B cell (primary cell): Measurements from ENCODE around the gene IL20RB. TPM values are rescaled to one million over a fixed set of nuclear protein-coding genes. Genes with fewer than 3 reads are reported as not detected.

Experiments
- ATAC-seq: fragments of 200-7000 bp; cut with Tn5 transposase; one replicate; pipeline ENCODE4 v1.10.0; 2021; ENCODE audit warnings: low read depth, mild to moderate bottlenecking, moderate number of reproducible peaks, moderate library complexity
- CTCF ChIA-PET: fragments of 350-600 bp; sonication (Branson Sonifier 250); formaldehyde crosslinking; loops from one replicate; lab custom pipeline; 2021; ENCODE audit warnings: antibody characterized with exemption, inconsistent platforms; lab: Charles Lee
- POLR2A ChIA-PET: fragments of 350-600 bp; sonication (Branson Sonifier 250); formaldehyde crosslinking; loops from one replicate; lab custom pipeline; 2021; ENCODE audit warnings: antibody characterized with exemption; lab: Charles Lee
- DNase-seq: peaks from one replicate; pipeline ENCODE4 v3.0.0; 2013
- H2AFZ ChIP-seq: 2 replicates; pipeline ENCODE4 v1.6.1; 2012; ENCODE audit warnings: mild to moderate bottlenecking, low read depth, low read length; ENCODE audit not compliant: insufficient read depth, poor library complexity, severe bottlenecking
- H3K27ac ChIP-seq, 2 donors: 1 replicate in 1 of 2; 2 replicates in 1 of 2; pipeline ENCODE4 v1.5.1; 2012 to 2013; ENCODE audit warnings: low read length in 2 of 2, mild to moderate bottlenecking in 2 of 2, moderate library complexity in 1 of 2
- H3K27me3 ChIP-seq, 4 experiments: fragments of 200-600 bp in 1 of 4; sonication (generic) in 1 of 4; replicated peaks in 1 of 4; 1 replicate in 2 of 4; 2 replicates in 2 of 4; pipeline versions ENCODE4 v1.6.1 to v1.7.0; 2013 to 2016; ENCODE audit warnings: low read length in 3 of 4, mild to moderate bottlenecking in 2 of 4, mixed read lengths in 1 of 4, moderate library complexity in 1 of 4; ENCODE audit not compliant: insufficient read depth in 4 of 4, control insufficient read depth in 3 of 4; ENCODE audit errors: control extremely low read depth in 1 of 4
- H3K36me3 ChIP-seq, 2 experiments: replicated peaks in 1 of 2; 1 replicate in 1 of 2; 2 replicates in 1 of 2; pipeline versions ENCODE4 v1.6.1 to v1.7.1; 2013; ENCODE audit warnings: low read length in 1 of 2; ENCODE audit not compliant: insufficient read depth in 2 of 2, control insufficient read depth in 1 of 2; ENCODE audit errors: control extremely low read depth in 1 of 2, extremely low read depth in 1 of 2
- H3K4me1 ChIP-seq, 2 donors: fragments of 200-600 bp in 1 of 2; sonication (generic) in 1 of 2; 1 replicate in 1 of 2; 2 replicates in 1 of 2; pipeline versions ENCODE4 v1.5.1 to v1.6.1; 2013 to 2017; ENCODE audit warnings: low read length in 2 of 2; ENCODE audit not compliant: control insufficient read depth in 2 of 2, insufficient read depth in 2 of 2
- H3K4me2 ChIP-seq: replicated peaks from 2 replicates; pipeline ENCODE3; 2012; ENCODE audit warnings: mild to moderate bottlenecking, low read depth, low read length; ENCODE audit not compliant: poor library complexity, severe bottlenecking
- H3K4me3 ChIP-seq, 5 experiments: fragments of 200-600 bp in 1 of 5; sonication (generic) in 1 of 5; 1 replicate in 3 of 5; 2 replicates in 2 of 5; pipeline versions ENCODE4 v1.5.1 to v1.7.0; 2011 to 2016; ENCODE audit warnings: low read length in 4 of 5, mild to moderate bottlenecking in 4 of 5, low read depth in 2 of 5, control low read depth in 1 of 5, moderate library complexity in 1 of 5; ENCODE audit not compliant: insufficient read depth in 1 of 5; ENCODE audit errors: control extremely low read depth in 1 of 5, extremely low read depth in 1 of 5
- H3K79me2 ChIP-seq: fragments of 200-600 bp; sonication (generic); one replicate; pipeline ENCODE4 v1.6.0; 2016; ENCODE audit warnings: low read length; ENCODE audit not compliant: control insufficient read depth, insufficient read depth
- H3K9ac ChIP-seq: fragments of 200-600 bp; sonication (generic); 2 replicates; pipeline ENCODE4 v1.6.1; 2017; ENCODE audit warnings: mild to moderate bottlenecking, low read length, moderate library complexity
- H3K9me3 ChIP-seq, 3 donors: one replicate each; pipeline versions ENCODE4 v1.6.1 to v1.7.1; 2013; ENCODE audit warnings: low read length in 2 of 3; ENCODE audit not compliant: control insufficient read depth in 2 of 3, insufficient read depth in 1 of 3; ENCODE audit errors: control extremely low read depth in 1 of 3
- H4K20me1 ChIP-seq: 2 replicates; pipeline ENCODE4 v1.6.0; 2012; ENCODE audit warnings: mild to moderate bottlenecking, low read length; ENCODE audit not compliant: insufficient read depth, control insufficient read depth, poor library complexity, severe bottlenecking
- H3K27ac Mint-ChIP-seq: one replicate; pipeline ENCODE4 v1.8.0; 2021; ENCODE audit warnings: mixed read lengths
- H3K27me3 Mint-ChIP-seq: one replicate; pipeline ENCODE4 v1.8.0; 2021; ENCODE audit warnings: mixed read lengths
- H3K4me1 Mint-ChIP-seq: one replicate; pipeline ENCODE4 v1.8.0; 2021; ENCODE audit warnings: mixed read lengths
- H3K4me3 Mint-ChIP-seq: one replicate; pipeline ENCODE4 v1.8.0; 2021; ENCODE audit warnings: mixed read lengths
- H3K9me3 Mint-ChIP-seq: one replicate; pipeline ENCODE4 v1.8.0; 2022; ENCODE audit warnings: mixed read lengths; ENCODE audit not compliant: insufficient read depth
- CTCF ChIP-seq: fragments of 200-600 bp; IDR thresholded peaks from one replicate; pipeline ENCODE4 v1.8.0; 2022; ENCODE audit warnings: antibody characterized with exemption, mild to moderate bottlenecking
- EZH2 ChIP-seq: IDR thresholded peaks from 2 replicates; pipeline ENCODE4 v1.6.1; 2012; ENCODE audit warnings: borderline replicate concordance, low read depth, mild to moderate bottlenecking, moderate library complexity, low read length; ENCODE audit not compliant: insufficient read depth, poor library complexity, severe bottlenecking
- WGBS: methylation state at CpG from one replicate; pipeline ENCODE4 v1.1.5; 2013; ENCODE audit warnings: missing lambda C conversion rate; ENCODE audit not compliant: insufficient coverage; 5-methylcytosine and 5-hydroxymethylcytosine counted together
- intact Hi-C: fragments of 100-400 bp; cut with micrococcal nuclease; formaldehyde crosslinking; loops from one replicate; pipeline ENCODE4 v1.10.0; 2022
- polyA plus RNA-seq: library from polyadenylated mRNA; depleted of rRNA; stranded (reverse); fragments of >200 nt; gene quantifications from 2 replicates; pipeline ENCODE4 v1.2.3, GENCODE V29; 2012
- total RNA-seq, 2 donors: library from RNA; stranded (reverse); fragments of 120-200 nt in 1 of 2; gene quantifications; 1 replicate in 1 of 2; 2 replicates in 1 of 2; pipeline versions ENCODE4 v1.2.3 to v1.2.4, GENCODE V29; 2013 to 2022

The IL20RB gene
- total and polyA plus RNA-seq, 2 donors (not counting 1 experiment from before 2014, with no cell fraction given): 0.22 to 0.84 TPM

GRCh38 chr3:137050281-137050680 is 92.5 kb downstream of the IL20RB start:
- intact Hi-C loops: no loop called here
- H3K27me3 Mint-ChIP-seq: peaks cover 32% of the 10 kb centered on the region

GRCh38 chr3:137052298-137052697 is 94.5 kb downstream of the IL20RB start:
- Histone ChIP-seq H3K9ac (no peak overlapping the region), H3K4me3 (no peak overlapping the region), H3K27me3 (peaks cover 0 to 8% (median 0%) of the 10 kb centered on the region in 4 experiments), H3K4me1 (no peaks in the 10 kb centered on the region), H3K9me3 (no peaks in the 10 kb centered on the region), H2AFZ (no peak overlapping the region), H3K27ac (no peak overlapping the region), H4K20me1 (no peaks in the 10 kb centered on the region), H3K36me3 (no peaks in the 10 kb centered on the region), H3K4me2 (no peak overlapping the region), H3K79me2 (no peaks in the 10 kb centered on the region)
- TF ChIP-seq CTCF: no peak
- TF ChIP-seq EZH2: no peak
- intact Hi-C loops: no loop called here
- Mint-ChIP-seq H3K27me3 (peaks cover 29% of the 10 kb centered on the region), H3K4me3 (no peak overlapping the region), H3K4me1 (no peaks in the 10 kb centered on the region), H3K9me3 (no peaks in the 10 kb centered on the region), H3K27ac (no peak overlapping the region)
- ChIA-PET POLR2A (no interaction called here), CTCF (interaction anchor here (0.6 kb wide), 1 partner anchor 23 kb away, joined by 4 read pairs; no protein-coding TSS in a partner anchor)
- ATAC-seq (no peak), DNase-seq (no peak)
- WGBS: no CpG with 5 or more reads among the region's 1 CpG

More at GRCh38 chr3:137050281-137050680, 92.5 kb downstream of the IL20RB start:
- 80% methylated on average over 2 of the region's 3 CpGs for WGBS
- H3K9me3 Mint-ChIP-seq: no peaks in the 10 kb centered on the region
- ChIA-PET CTCF (no interaction called here), POLR2A (no interaction called here)
- Histone ChIP-seq H3K27me3 (peaks cover 0 to 11% (median 1%) of the 10 kb centered on the region in 4 experiments), H3K4me1 (no peaks in the 10 kb centered on the region), H3K79me2 (no peaks in the 10 kb centered on the region), H2AFZ (no peak overlapping the region), H3K4me3 (no peak overlapping the region), H3K9me3 (no peaks in the 10 kb centered on the region), H4K20me1 (no peaks in the 10 kb centered on the region), H3K9ac (no peak overlapping the region), H3K27ac (no peak overlapping the region), H3K4me2 (no peak overlapping the region), H3K36me3 (no peaks in the 10 kb centered on the region)
- TF ChIP-seq EZH2 (no peak), CTCF (no peak)
- H3K27ac Mint-ChIP-seq: no peak overlapping the region
- no peaks in the 10 kb centered on the region for H3K4me1 Mint-ChIP-seq
- no peak for ATAC-seq
- DNase-seq: no peak
- no peak overlapping the region for H3K4me3 Mint-ChIP-seq

Other genes starting within 250 kb of the IL20RB start
- 77.0 and 85.9 TPM in 2 replicates for gene STAG1, start 205.6 kb upstream of the IL20RB start, total RNA-seq
- 9.2 and 16.9 TPM in 2 replicates for gene STAG1, start 205.6 kb upstream of the IL20RB start, polyA plus RNA-seq
- 6.3 and 9.4 TPM in 2 replicates for gene SLC35G2, start 138.9 kb upstream of the IL20RB start, total RNA-seq
- gene SLC35G2, start 138.9 kb upstream of the IL20RB start, polyA plus RNA-seq: 0.07 TPM in 1 of 2 replicates, not detected in the other
- gene NCK1, start 95.8 kb upstream of the IL20RB start, total RNA-seq: 32.4 and 39.2 TPM in 2 replicates
- 12.6 and 21.9 TPM in 2 replicates for gene NCK1, start 95.8 kb upstream of the IL20RB start, polyA plus RNA-seq